Parathyroid adenoma (tissue), 2 donors: ENCODE measurements around the gene ANKRD13D.

ENCODE experiments used
- H2AFZ ChIP-seq: fragments of 300-600 bp; sonication (generic); one replicate; pipeline ENCODE4 v1.7.0; 2017; ENCODE audit warnings: antibody characterized with exemption, mild to moderate bottlenecking
- H3K27ac ChIP-seq: fragments of 300-600 bp; sonication (generic); one replicate; pipeline ENCODE4 v1.7.0; 2017
- H3K27me3 ChIP-seq: fragments of 300-600 bp; sonication (generic); one replicate; pipeline ENCODE4 v1.7.0; 2017; ENCODE audit warnings: low read length; ENCODE audit not compliant: control insufficient read depth, insufficient read depth
- H3K36me3 ChIP-seq: fragments of 300-600 bp; sonication (generic); one replicate; pipeline ENCODE4 v1.7.0; 2017; ENCODE audit warnings: low read length; ENCODE audit not compliant: control insufficient read depth, insufficient read depth
- H3K4me1 ChIP-seq: fragments of 300-600 bp; sonication (generic); one replicate; pipeline ENCODE4 v1.7.0; 2017; ENCODE audit warnings: control low read depth
- H3K4me2 ChIP-seq: fragments of 300-600 bp; sonication (generic); one replicate; pipeline ENCODE4 v1.7.0; 2017; ENCODE audit warnings: low read length
- H3K4me3 ChIP-seq: fragments of 300-600 bp; sonication (generic); one replicate; pipeline ENCODE4 v1.7.0; 2017; ENCODE audit warnings: low read depth, low read length
- H3K79me2 ChIP-seq: fragments of 300-600 bp; sonication (generic); one replicate; pipeline ENCODE4 v1.7.0; 2017; ENCODE audit warnings: control low read depth
- H3K9ac ChIP-seq: fragments of 300-600 bp; sonication (generic); one replicate; pipeline ENCODE4 v1.7.0; 2017; ENCODE audit warnings: mild to moderate bottlenecking
- H3K9me3 ChIP-seq: fragments of 300-600 bp; sonication (generic); one replicate; pipeline ENCODE4 v1.7.0; 2017; ENCODE audit warnings: low read length; ENCODE audit not compliant: control insufficient read depth
- CTCF ChIP-seq: fragments of 300-600 bp; sonication (generic); IDR thresholded peaks from one replicate; pipeline ENCODE4 v1.7.0; 2017; ENCODE audit warnings: antibody characterized with exemption, mild to moderate bottlenecking
- donor health status: primary hyperparathyroidism.

Gene ANKRD13D

GRCh38 chr11:67300756-67301312 is 11.7 kb downstream of the ANKRD13D start:
- no peak overlapping the region for H2AFZ ChIP-seq
- TF ChIP-seq CTCF: no peak
- H3K79me2 ChIP-seq: no peaks in the 10 kb centered on the region
- no peaks in the 10 kb centered on the region for H3K36me3 ChIP-seq
- H3K4me3 ChIP-seq: no peak overlapping the region
- no peaks in the 10 kb centered on the region for H3K4me1 ChIP-seq
- no peak overlapping the region for H3K27ac ChIP-seq
- H3K9me3 ChIP-seq: no peaks in the 10 kb centered on the region
- H3K27me3 ChIP-seq: no peaks in the 10 kb centered on the region
- no peak overlapping the region for H3K4me2 ChIP-seq
- H3K9ac ChIP-seq: no peak overlapping the region

GRCh38 chr11:67301313-67301921 is 12.3 kb downstream of the ANKRD13D start:
- no peaks in the 10 kb centered on the region for H3K9me3 ChIP-seq
- no peak overlapping the region for H3K4me2 ChIP-seq
- H3K4me3 ChIP-seq: no peak overlapping the region
- no peaks in the 10 kb centered on the region for H3K4me1 ChIP-seq
- no peak overlapping the region for H3K27ac ChIP-seq
- TF ChIP-seq CTCF: no peak
- no peak overlapping the region for H3K9ac ChIP-seq
- H3K36me3 ChIP-seq: no peaks in the 10 kb centered on the region
- H3K79me2 ChIP-seq: no peaks in the 10 kb centered on the region
- H3K27me3 ChIP-seq: no peaks in the 10 kb centered on the region
- no peak overlapping the region for H2AFZ ChIP-seq

GRCh38 chr11:67301951-67302516 is 12.9 kb downstream of the ANKRD13D start:
- H3K27ac ChIP-seq: peak overlapping the region; percentile 37
- no peaks in the 10 kb centered on the region for H3K27me3 ChIP-seq
- TF ChIP-seq CTCF: no peak
- no peaks in the 10 kb centered on the region for H3K9me3 ChIP-seq
- H2AFZ ChIP-seq: no peak overlapping the region
- H3K4me2 ChIP-seq: peak overlapping the region; percentile 91
- H3K4me1 ChIP-seq: no peaks in the 10 kb centered on the region
- peak overlapping the region; percentile 68 for H3K4me3 ChIP-seq
- H3K79me2 ChIP-seq: no peaks in the 10 kb centered on the region
- H3K36me3 ChIP-seq: no peaks in the 10 kb centered on the region
- no peak overlapping the region for H3K9ac ChIP-seq

GRCh38 chr11:67302571-67303131 is 13.5 kb downstream of the ANKRD13D start:
- Histone ChIP-seq H3K27ac (peak overlapping the region; percentile 37), H2AFZ (peak overlapping the region; percentile 44), H3K4me1 (no peaks in the 10 kb centered on the region), H3K36me3 (no peaks in the 10 kb centered on the region), H3K4me3 (peak overlapping the region; percentile 68), H3K4me2 (peak overlapping the region; percentile 91), H3K27me3 (no peaks in the 10 kb centered on the region), H3K79me2 (no peaks in the 10 kb centered on the region), H3K9ac (no peak overlapping the region), H3K9me3 (no peaks in the 10 kb centered on the region)
- no peak for TF ChIP-seq CTCF
